ENCODE measurements around the gene DCANP1. TPM values are rescaled to one million over a fixed set of nuclear protein-coding genes. Genes with fewer than 3 reads are reported as not detected.

The DCANP1 gene
- total and polyA plus RNA-seq, 2 of the 13 experiments (the other 11 are each of a cell fraction or from before 2014, with no cell fraction given) = not detected

- TF ChIP-seq HMGXB4 (CRISPR knock-in tag; IDR thresholded peaks at IDR 0.05; ENCODE audit: borderline replicate concordance in 1 of 2, low read depth in 1 of 2) (peak in 1 of 2 experiments; percentile 34; a peak in 1 of 4 replicates), TAF1 (CRISPR knock-in tag; IDR thresholded peaks at IDR 0.05) (peak; percentile 34; the same call in 1 of the 2 replicates), ZNF180 (CRISPR knock-in tag; IDR thresholded peaks at IDR 0.05; ENCODE audit: borderline replicate concordance, low read depth) (no peak), GABPA (IDR thresholded peaks at IDR 0.05; ENCODE audit: low read depth, low read length) (peak; percentile 51), GABPA (CRISPR knock-in tag; IDR thresholded peaks at IDR 0.05; ENCODE audit: low read depth) (peak; percentile 67), ERF (CRISPR knock-in tag; IDR thresholded peaks at IDR 0.05) (no peak), HNF4A (CRISPR knock-in tag; IDR thresholded peaks at IDR 0.05) (peak; percentile 25; the same call in 1 of the 2 replicates), KAT8 (CRISPR knock-in tag; IDR thresholded peaks at IDR 0.05) (peak; percentile 47; the same call in 1 of the 2 replicates), TEF (CRISPR knock-in tag; IDR thresholded peaks at IDR 0.05) (no peak), ELF1 (CRISPR knock-in tag; IDR thresholded peaks at IDR 0.05) (peak; percentile 46)
- TF ChIP-seq, protein P1, sequence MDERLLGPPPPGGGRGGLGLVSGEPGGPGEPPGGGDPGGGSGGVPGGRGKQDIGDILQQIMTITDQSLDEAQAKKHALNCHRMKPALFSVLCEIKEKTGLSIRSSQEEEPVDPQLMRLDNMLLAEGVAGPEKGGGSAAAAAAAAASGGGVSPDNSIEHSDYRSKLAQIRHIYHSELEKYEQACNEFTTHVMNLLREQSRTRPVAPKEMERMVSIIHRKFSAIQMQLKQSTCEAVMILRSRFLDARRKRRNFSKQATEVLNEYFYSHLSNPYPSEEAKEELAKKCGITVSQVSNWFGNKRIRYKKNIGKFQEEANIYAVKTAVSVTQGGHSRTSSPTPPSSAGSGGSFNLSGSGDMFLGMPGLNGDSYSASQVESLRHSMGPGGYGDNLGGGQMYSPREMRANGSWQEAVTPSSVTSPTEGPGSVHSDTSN (CRISPR knock-in tag; IDR thresholded peaks at IDR 0.05) = no peak
These were observed 13.3 kb downstream of the DCANP1 start (continued) for GRCh38 chr5:135433681-135434426.

All from HepG2 (cell line).